NCI-H187 (cell line): Measurements from ENCODE around the gene LMBR1L.

Experiments used
- DNase-seq, 2 experiments: peaks; one replicate each; lab custom pipeline; 2025; lab: John Stamatoyannopoulos, UW

Gene LMBR1L

GRCh38 chr12:49054096-49054495 is 56.6 kb downstream of the LMBR1L start:
- DNase-seq = no peak

- no peak for DNase-seq
Observed at GRCh38 chr12:49052451-49053208, 58.0 kb downstream of the LMBR1L start.

GRCh38 chr12:49051777-49052438 is 58.7 kb downstream of the LMBR1L start:
- DNase-seq = no peak

GRCh38 chr12:49051373-49051764 is 59.3 kb downstream of the LMBR1L start:
- DNase-seq = no peak

GRCh38 chr12:49050507-49051372 is 59.9 kb downstream of the LMBR1L start:
- no peak for DNase-seq

- DNase-seq = no peak
Observed at GRCh38 chr12:49049566-49050224, 61.0 kb downstream of the LMBR1L start.

GRCh38 chr12:49048953-49049352 is 61.7 kb downstream of the LMBR1L start:
- DNase-seq = no peak
